ENCODE measurements around the gene LDLRAD2. TPM values are rescaled to one million over a fixed set of nuclear protein-coding genes. Genes with fewer than 3 reads are reported as not detected.

The LDLRAD2 gene
- total RNA-seq, 1 donor from 2014 or later = 0.21 TPM

GRCh38 chr1:21842606-21843162, 30.6 kb downstream of the LDLRAD2 start:
- peak; percentile 18 for DNase-seq

DNA sequence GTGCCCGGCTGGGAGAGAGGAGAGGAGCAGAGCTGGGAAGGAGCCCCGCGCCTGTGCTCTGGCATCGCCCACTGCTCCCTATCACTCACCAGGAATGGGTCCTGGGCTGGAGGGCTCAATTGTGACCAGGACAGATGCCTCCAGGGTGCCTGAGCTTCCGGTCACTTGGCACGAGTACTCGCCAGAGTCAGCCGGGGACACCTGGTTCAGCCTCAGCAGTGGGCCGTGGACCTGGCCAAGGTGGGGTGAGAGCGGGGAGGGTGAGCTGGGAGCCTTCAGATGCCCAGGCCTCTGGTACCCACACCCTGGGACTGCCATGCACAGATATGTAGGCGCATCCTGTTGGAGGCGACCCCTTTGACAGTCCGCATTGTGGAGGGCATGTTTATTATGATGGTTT, 31.1 kb downstream of the LDLRAD2 start:
- no peak for DNase-seq

- no peak for DNase-seq
These were observed 31.9 kb downstream of the LDLRAD2 start for GRCh38 chr1:21843996-21844395.

GRCh38 chr1:21845646-21846641, 33.9 kb downstream of the LDLRAD2 start:
- peak; percentile 48 for DNase-seq

- no peak for DNase-seq
These were observed 35.4 kb downstream of the LDLRAD2 start for GRCh38 chr1:21847223-21848205.

GRCh38 chr1:21848524-21849174, 36.6 kb downstream of the LDLRAD2 start:
- DNase-seq = no peak

GRCh38 chr1:21849909-21850576, 38.0 kb downstream of the LDLRAD2 start:
- DNase-seq = no peak

DNA sequence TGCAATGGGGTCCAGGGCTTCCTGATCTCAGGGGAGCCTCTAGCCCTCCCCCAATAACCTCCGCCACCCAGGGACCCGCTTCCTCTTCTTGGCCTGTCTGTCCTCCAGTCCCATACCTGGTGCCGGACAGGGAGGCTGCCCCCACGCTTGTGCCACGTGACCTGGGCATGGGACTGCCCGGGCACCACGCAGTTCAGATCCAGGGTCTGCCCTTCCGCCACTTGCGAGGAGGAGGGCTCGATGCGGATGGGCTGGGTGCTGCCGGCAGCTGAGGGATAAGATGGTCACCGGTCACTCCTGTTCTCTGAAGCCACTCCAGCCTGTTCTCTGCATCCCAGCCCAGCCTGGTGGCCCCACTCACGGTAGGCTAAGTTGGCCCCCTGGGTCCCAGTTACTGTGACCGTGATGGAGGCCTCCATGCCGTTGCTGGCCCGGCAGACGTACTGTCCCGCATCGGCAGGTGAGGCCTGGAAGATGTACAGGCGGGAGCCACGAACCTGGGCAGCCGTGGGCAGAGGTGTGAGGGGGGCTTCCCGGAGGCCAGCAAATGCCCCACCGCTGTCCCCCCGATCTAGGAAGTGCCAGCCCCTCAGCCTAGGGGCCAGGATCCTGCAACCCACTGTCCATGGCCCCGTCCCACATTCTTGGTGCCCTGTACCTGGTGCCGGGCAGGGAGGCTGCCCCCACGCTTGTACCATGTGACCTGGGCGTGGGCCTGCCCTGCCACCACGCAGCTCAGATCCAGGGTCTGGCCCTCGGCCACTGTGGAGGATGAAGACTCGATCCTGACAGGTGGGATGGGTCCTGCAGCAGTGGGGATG, 39.6 kb downstream of the LDLRAD2 start:
- DNase-seq = no peak

GRCh38 chr1:21852282-21853130, 40.4 kb downstream of the LDLRAD2 start:
- no peak for DNase-seq

DNA sequence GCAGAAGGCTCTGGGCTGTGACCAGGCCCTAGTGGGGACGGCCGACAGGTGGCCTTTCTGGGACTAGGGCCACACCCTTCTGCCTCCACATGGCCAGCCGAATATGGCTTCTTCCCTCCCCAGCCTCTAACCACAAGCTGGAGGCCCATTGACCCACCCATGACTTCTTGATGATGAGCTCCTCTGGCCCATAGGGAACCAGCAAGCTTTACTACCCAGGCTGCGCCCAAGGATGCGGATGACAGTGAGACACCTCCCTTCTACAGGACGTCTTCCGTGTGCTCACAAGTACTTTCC, 41.0 kb downstream of the LDLRAD2 start:
- no peak for DNase-seq

DNA sequence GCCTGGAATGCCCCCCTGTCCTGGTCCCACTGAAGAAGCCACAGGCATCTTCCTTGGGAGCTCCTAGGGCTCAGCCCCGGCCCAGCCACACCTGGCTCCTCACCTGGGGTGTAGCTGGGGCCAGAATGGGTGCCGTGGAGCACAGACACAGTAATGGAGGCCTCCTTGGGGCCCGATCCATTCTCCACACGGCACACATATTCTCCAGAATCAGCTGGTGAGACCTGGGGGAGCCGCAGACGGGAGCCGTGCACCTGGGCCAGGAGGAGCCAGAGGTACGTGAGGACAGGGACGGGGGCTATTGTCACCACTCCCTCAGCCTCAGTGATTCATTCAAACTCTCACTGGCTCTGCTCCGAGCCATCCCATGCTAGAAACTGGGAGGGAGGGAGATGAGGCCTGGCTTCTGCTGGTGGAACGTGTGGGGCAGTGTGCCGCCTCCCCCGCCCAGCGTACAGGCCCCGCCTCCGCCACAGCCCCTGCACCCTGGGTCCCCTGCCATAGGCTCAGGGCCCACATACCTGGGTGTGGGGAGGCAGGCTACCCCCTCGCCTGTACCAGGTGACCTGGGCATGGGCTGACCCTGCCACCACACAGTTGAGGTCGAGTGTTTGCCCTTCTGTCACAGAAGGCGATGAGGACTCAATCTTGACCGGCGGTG, 42.2 kb downstream of the LDLRAD2 start:
- DNase-seq = no peak

DNA sequence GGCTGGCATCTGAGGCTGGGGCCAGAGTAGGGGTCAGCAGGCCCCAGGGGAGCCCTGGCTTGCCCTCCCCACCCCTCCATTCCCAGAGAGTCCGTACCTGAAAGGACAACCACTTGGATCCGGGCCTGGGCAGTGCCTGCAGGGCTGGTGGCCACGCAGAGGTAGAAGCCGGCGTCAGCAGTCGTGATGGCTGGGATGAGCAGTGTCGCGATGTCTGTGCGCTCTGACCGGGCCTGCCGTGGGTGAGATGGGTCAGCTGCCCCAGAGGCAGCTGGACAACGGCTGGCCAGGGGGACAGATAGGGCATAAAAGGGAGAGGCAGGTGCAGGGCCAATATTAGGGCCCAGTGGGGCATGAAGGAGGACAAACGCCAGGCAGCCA, 42.7 kb downstream of the LDLRAD2 start:
- DNase-seq = no peak

- DNase-seq = no peak
These were observed 43.4 kb downstream of the LDLRAD2 start for GRCh38 chr1:21855257-21856096.

- no peak for DNase-seq
These were observed 45.2 kb downstream of the LDLRAD2 start for GRCh38 chr1:21857142-21857839.

DNA sequence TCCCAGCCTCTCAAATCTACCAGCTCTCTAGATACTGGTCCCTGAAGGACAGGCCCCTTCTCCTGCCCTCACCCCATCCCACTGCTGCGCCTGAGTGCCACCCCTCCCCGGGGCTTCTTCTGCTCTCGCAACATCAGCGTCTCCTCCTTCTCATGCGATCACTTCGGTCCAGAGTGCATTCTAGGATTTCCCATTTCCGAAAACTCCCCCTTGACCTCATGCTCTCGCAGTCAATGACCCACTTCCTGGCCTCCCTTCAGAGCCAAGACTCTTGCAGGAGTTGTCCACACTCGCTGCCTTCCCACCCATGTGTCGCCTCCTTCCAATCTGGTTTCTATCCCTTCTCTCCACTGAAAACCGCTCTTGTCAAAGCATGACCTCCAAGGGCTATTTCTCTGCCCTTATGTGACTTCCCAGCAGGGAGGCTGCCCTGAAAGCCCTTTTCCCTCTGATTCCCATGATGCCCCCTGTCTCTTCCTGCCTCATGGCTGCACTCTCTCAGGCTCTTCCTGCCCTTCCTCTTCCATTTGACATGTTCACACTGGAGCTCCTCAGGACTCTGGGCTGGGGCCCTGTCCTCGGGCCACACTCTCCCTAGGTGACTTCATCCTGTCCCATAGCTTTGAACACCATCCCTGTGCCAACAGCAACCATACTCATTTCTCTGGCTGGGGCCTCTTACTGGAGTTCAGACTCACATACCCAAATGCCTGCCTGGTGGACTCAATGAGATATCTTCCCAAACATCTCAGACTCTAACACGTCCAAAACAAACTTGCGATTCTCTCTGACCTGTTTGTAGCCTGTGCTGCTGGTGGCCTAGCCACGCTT, 46.0 kb downstream of the LDLRAD2 start:
- no peak for DNase-seq

- no peak for DNase-seq
These were observed 47.7 kb downstream of the LDLRAD2 start for GRCh38 chr1:21859669-21860179.

All from tongue (tissue), 2 donors.